GM18909 (cell line): ENCODE measurements around the gene ST6GALNAC1.

Experiments
- ATAC-seq: cut with Tn5 transposase; IDR thresholded peaks from one replicate; pipeline ENCODE4 v1.9.1; 2021; ENCODE audit warnings: mild to moderate bottlenecking; ENCODE audit not compliant: unreplicated experiment, poor library complexity

ST6GALNAC1 gene, protein sequence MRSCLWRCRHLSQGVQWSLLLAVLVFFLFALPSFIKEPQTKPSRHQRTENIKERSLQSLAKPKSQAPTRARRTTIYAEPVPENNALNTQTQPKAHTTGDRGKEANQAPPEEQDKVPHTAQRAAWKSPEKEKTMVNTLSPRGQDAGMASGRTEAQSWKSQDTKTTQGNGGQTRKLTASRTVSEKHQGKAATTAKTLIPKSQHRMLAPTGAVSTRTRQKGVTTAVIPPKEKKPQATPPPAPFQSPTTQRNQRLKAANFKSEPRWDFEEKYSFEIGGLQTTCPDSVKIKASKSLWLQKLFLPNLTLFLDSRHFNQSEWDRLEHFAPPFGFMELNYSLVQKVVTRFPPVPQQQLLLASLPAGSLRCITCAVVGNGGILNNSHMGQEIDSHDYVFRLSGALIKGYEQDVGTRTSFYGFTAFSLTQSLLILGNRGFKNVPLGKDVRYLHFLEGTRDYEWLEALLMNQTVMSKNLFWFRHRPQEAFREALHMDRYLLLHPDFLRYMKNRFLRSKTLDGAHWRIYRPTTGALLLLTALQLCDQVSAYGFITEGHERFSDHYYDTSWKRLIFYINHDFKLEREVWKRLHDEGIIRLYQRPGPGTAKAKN

DNA sequence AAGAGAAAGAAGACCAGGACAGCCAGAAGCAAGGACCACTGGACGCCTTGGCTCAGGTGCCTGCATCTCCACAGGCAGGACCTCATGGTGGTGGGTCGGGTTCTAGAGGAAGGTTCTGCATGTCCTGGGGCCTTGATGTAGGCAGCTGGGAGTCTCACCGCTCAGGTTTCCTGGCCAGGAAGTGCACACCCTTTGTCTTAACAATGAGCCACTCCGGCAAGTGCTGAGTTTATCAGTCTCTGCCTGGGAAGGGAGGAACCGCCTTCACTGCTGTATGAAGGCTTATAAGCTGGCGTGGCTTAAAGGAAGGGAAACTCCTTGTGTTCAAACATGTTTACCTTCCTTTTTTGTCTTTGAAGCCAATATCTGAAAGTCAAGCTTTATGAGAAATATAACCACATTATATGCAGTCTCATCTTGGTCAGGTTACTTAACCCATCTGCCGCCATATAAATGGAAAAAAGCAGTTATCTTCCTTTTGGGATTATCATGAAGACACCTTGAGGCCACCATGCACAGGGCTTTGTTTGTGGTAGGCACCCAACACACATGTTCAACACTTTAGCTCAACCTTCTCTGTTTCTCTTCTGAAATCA, at the start of gene ST6GALNAC1:
ST6GALNAC1 (minus strand) TSS at position 205 of the 596 bp plus-strand sequence; CDS start at position 86, 119 bp downstream.
- no peak for ATAC-seq

DNA sequence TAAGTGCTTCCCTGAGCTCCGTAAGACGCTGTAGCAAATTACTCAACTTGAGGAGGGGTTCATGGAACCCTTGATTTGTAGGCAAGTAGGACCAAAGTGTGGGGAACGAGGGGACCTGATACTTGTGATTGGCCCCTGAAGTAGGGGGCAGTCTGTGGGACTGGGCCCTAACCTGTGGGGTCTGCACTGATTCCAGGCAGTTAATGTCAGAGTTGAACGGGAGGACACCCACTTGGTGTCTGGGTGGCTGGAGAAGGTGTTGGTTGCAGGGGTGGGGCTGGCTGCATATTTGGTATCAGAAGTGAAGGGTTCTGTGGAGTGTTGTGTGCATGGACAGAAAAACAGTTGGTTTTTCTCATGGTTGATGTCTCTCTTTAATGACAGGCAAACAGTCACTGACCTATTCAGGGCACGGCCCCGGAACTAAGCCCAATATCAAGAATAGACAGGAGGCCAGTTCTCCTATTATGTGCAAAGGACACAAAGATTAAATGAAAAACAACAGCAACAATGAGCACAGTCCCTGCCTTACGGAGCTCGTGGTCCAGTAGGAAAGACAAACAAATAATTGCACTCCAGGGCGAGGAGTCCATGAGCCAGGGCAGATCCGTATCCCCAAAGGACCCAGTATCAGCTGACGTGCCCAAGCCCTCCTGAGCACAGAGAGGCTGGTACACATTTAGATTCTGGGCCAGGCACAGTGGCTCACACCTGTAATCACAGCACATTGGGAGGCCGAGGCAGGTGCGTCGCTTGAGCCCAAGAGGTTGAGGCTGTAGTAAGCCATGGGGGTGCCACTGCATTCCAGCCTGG, 48.0 kb upstream of the ST6GALNAC1 start:
- ATAC-seq: no peak

DNA sequence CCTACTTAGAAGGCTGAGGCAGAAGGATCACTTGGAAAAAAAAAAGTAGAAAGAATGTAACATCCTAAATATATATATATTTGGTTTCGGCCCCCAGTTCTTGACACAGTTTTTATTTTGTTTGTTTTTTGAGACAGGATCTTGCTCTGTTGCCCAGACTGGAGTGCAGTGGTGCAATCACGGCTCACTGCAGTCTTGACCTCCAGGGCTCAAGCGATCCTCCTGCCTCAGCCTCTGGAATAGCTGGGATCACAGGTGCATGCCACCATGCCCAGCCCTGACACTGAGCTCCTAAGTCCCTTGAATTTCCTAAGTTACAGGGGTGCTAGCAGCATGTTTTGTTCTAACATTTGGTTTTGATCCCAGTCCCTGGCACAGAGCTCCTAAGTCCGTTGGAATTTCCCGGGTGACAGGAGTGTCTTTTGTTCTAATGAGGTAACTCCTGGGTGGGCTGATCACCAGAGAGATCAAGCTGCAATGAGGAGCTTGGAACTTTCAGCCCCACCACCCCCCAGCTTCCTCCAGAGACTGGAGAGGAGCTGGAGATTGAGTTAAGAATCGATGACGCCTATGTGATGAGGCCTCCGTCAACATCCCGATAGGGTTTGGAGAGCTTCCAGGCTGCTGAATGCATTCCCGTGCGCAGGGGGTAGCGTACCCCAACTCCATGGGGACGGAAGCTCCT, 47.2 kb upstream of the ST6GALNAC1 start:
- ATAC-seq: no peak

DNA sequence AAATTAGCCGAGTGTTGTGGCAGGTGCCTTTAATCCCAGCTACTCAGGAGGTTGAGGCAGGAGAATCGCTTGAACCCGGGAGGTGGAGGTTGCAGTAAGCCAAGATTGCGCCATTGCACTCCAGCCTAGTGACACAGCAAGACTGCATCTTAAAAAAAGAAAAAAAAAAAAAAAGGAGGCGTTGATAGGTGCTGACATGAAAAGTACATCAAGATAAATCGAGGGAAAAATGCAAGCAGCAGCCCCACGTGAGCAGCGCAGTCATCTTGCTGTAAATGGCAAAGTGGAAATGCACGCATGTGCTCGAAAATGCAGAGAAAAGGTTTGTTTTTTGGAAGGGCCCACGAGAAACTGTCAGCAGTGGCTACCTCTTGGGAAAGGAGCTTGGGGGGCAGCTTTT, 46.3 kb upstream of the ST6GALNAC1 start:
- ATAC-seq: no peak

DNA sequence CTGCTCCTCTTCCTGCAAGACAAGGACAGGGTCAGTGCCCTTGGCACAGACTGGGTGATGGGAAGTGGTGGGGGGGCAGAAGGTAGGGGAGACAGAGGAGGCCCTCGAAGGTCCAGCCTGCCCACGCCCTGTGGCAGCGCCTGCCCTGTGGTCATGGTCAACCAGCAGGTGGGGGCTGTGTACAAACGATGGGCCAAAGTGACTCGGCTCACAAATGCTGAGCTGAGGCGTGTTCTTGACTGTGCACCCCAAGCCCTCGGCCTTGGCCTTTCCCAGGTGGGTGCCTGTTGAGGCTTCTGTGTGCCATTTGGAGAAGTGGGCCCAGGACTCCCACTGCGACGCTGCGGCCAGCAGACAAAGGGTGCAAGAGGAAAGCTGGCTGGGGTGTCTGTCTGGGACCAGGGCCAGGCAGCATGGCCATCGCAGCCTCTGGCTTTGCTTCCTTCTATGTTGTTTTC, 44.6 kb upstream of the ST6GALNAC1 start:
- ATAC-seq: no peak

DNA sequence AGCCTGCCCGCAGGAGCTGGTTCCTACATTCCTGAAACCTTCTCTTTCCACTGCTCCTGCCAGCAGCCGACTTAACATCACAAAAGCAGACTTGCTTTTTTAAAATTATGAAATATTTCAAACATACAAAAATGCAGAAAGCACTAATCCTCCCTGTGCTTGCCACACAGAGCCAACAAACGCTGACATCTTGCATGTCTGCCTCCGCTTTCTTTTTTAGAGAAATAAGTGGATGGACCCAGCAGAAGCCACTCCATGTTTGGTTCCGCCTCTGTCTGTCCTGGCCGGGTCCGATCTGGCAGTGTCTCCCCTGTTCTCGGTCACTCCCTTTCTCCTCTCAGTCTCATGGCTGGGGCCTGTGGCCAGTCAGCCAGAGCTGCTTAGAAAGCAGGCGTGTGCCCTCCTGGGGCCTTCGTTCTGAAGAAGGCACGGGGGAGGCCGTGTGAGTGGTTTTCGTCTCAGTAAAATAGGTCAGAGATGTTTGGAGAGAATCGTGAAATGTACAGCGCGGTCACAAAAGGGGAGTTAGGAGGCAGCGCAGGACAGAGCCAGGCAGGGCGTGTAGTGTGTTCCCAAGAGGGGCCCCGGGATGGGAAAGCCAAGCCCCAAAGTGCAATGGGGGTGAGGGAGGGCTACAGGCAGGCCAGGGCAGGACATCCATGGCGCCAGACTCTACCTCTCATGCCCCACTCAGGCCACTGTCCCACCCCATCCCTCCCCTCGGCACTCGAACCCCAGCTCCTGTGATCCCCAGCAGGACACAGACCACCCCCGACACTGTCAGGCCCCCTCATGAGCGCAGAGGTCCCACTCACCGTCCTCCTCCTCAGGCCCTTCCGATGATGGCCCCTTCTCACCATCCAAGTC, 44.0 kb upstream of the ST6GALNAC1 start:
- no peak for ATAC-seq

- no peak for ATAC-seq
Observed at GRCh38 chr17:76686538-76687297, 43.2 kb upstream of the ST6GALNAC1 start.

GRCh38 chr17:76685846-76686245, 42.3 kb upstream of the ST6GALNAC1 start:
- no peak for ATAC-seq

DNA sequence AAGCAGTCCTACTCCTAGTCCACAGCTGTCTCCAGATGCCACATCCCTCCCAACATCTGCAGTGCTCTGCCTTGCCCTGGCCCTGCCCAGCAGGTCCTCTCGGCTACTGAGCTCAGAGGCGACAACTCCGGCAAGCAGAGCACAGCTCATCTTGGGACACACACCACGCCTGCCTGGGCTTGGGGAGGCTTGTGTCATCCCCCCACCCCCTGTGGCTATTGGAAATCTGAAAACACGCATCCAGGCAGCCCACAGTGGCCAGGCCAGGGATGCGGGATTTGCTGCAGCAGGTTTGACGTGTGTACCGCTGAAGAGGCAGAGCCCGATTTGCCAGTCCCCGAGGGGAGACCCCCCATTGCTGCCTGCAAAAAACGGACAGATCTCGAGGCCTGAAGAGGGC, 41.8 kb upstream of the ST6GALNAC1 start:
- ATAC-seq: no peak

DNA sequence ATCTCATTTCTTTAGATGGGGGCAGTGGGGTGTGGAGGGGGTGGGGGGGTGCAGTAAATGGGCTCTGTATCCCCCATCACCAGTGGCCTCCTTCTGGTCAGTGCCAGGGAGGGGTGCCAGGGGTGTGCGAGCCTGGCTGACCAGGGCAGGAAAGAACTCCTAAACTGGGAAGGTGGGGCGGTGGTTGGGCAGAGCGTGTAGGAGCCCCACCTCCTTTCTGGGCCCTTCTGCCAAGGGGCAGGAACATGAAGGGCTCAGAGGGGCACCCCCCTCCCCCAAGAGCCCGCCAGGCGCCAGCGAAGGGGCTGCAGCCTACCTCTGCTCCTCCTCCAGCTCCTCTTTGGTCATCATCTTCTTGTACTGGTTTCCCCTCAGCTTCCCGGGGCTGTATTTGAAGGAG, 41.2 kb upstream of the ST6GALNAC1 start:
- no peak for ATAC-seq

GRCh38 chr17:76683921-76684745, 40.6 kb upstream of the ST6GALNAC1 start:
- ATAC-seq: no peak

GRCh38 chr17:76683011-76683755, 39.6 kb upstream of the ST6GALNAC1 start:
- ATAC-seq: no peak

DNA sequence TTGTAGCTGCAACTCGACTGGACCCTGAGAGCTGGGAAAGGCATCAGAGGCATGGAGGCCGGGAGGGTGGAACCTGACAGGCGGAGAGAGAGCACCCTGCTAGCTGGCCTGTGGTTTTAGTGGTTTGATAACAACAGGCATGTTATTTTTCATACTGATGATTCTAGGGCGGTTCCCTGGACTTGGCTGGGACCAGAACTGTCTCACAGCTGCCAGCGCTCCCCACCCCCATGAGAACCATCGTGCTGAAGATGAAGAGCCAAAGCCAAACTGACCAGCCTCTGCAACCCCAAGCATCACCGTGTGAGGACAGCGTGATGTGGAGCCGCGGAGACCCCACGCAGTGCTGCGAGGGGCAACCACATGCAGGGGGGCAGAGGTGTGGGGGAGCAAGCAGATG, 38.7 kb upstream of the ST6GALNAC1 start:
- ATAC-seq: no peak

- ATAC-seq: no peak
Observed at GRCh38 chr17:76681222-76682137, 37.9 kb upstream of the ST6GALNAC1 start.

GRCh38 chr17:76679239-76679638, 35.7 kb upstream of the ST6GALNAC1 start:
- no peak for ATAC-seq

DNA sequence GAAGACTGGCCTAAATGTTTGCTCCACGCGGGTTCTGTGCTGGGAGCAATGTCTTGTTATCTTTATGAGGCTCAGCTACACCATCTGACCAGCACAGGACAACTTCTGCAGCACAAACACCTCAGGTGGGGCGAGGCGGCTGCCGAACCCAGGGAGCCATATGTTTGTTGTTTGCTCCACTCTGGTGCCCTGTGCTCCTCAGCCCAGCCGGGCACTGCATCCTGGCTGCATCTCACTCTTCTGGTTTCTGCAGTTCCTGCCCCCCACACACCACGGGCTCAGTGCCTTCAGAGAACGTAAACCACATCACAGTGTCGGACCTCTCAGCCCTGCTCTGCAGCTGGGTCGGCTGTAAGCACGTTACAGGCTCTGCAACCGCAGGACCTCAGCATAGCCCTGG, 34.8 kb upstream of the ST6GALNAC1 start:
- no peak for ATAC-seq
